ENCODE measurements around the gene CANT1. TPM values are rescaled to one million over a fixed set of nuclear protein-coding genes. Genes with fewer than 3 reads are reported as not detected.

Gene CANT1
- total RNA-seq, 1 experiment from 2014 or later = 54.2 TPM

- Histone ChIP-seq H3K4me3 (ENCODE audit: low read depth, low read length, poor library complexity, severe bottlenecking) (peak overlapping the region; percentile 99), H3K27me3 (replicated peaks; ENCODE audit: insufficient read depth, low read depth, low read length, poor library complexity) (no peaks in the 10 kb centered on the region), H3K36me3 (ENCODE audit: insufficient read depth, low read length, poor library complexity, severe bottlenecking) (no peaks in the 10 kb centered on the region), H3K9me3 (ENCODE audit: low read depth, low read length, poor library complexity, severe bottlenecking) (peaks cover 5% of the 10 kb centered on the region), H3K27ac (ENCODE audit: low read depth, low read length, poor library complexity, severe bottlenecking) (peak overlapping the region; percentile 91), H3K4me1 (ENCODE audit: insufficient read depth, low read length, poor library complexity, severe bottlenecking) (peaks cover 6% of the 10 kb centered on the region)
- CTCF ChIA-PET = interaction anchor here (0.6 to 1.4 kb wide), 2 partner anchors 18 to 37 kb away, joined by 5 to 9 read pairs; no protein-coding TSS in a partner anchor
- BruUV-seq (replicated peaks) = no TSS peak
- no peak for TF ChIP-seq CTCF (conservative IDR thresholded peaks at IDR 0.05; ENCODE audit: low read depth, low read length)
- intact Hi-C loops (cut with micrococcal nuclease; ENCODE audit: unreplicated experiment) = no loop called here
- POLR2A ChIA-PET (ENCODE audit: low non-redundant PET) = interaction anchor here (0.6 kb wide), 1 partner anchor 86 kb away, joined by 4 read pairs; no protein-coding TSS in a partner anchor
- no peak for DNase-seq (ENCODE audit: low spot score)
Measured at GRCh38 chr17:79008666-79009387, 737 bp downstream of the CANT1 start.

GRCh38 chr17:79007504-79008381, 1.8 kb downstream of the CANT1 start:
- H3K4me1 ChIP-seq (ENCODE audit: insufficient read depth, low read length, poor library complexity, severe bottlenecking) = peaks cover 6% of the 10 kb centered on the region
- H3K9me3 ChIP-seq (ENCODE audit: low read depth, low read length, poor library complexity, severe bottlenecking) = no peaks in the 10 kb centered on the region
- ChIA-PET CTCF (no interaction called here), POLR2A (ENCODE audit: low non-redundant PET) (no interaction called here)
- no peaks in the 10 kb centered on the region for H3K36me3 ChIP-seq (ENCODE audit: insufficient read depth, low read length, poor library complexity, severe bottlenecking)
- intact Hi-C loops (cut with micrococcal nuclease; ENCODE audit: unreplicated experiment) = no loop called here
- peak overlapping the region; percentile 99 for H3K4me3 ChIP-seq (ENCODE audit: low read depth, low read length, poor library complexity, severe bottlenecking)
- DNase-seq (ENCODE audit: low spot score) = no peak
- H3K27ac ChIP-seq (ENCODE audit: low read depth, low read length, poor library complexity, severe bottlenecking) = peak overlapping the region; percentile 91
- H3K27me3 ChIP-seq (replicated peaks; ENCODE audit: insufficient read depth, low read depth, low read length, poor library complexity) = no peaks in the 10 kb centered on the region
- no TSS peak for BruUV-seq (replicated peaks)
- TF ChIP-seq EZH2 (IDR thresholded peaks at IDR 0.05; ENCODE audit: borderline replicate concordance, low read depth, low read length, poor library complexity, severe bottlenecking) (no peak), CTCF (conservative IDR thresholded peaks at IDR 0.05; ENCODE audit: low read depth, low read length) (no peak)

- Histone ChIP-seq H3K9me3 (ENCODE audit: low read depth, low read length, poor library complexity, severe bottlenecking) (no peaks in the 10 kb centered on the region), H3K27me3 (replicated peaks; ENCODE audit: insufficient read depth, low read depth, low read length, poor library complexity) (no peaks in the 10 kb centered on the region), H3K27ac (ENCODE audit: low read depth, low read length, poor library complexity, severe bottlenecking) (no peak overlapping the region), H3K36me3 (ENCODE audit: insufficient read depth, low read length, poor library complexity, severe bottlenecking) (no peaks in the 10 kb centered on the region), H3K4me3 (ENCODE audit: low read depth, low read length, poor library complexity, severe bottlenecking) (no peak overlapping the region), H3K4me1 (ENCODE audit: insufficient read depth, low read length, poor library complexity, severe bottlenecking) (peaks cover 6% of the 10 kb centered on the region)
- DNase-seq (ENCODE audit: low spot score) = no peak
- TF ChIP-seq CTCF (conservative IDR thresholded peaks at IDR 0.05; ENCODE audit: low read depth, low read length) (no peak), EZH2 (IDR thresholded peaks at IDR 0.05; ENCODE audit: borderline replicate concordance, low read depth, low read length, poor library complexity, severe bottlenecking) (no peak)
- BruUV-seq (replicated peaks) = no TSS peak
- POLR2A ChIA-PET (ENCODE audit: low non-redundant PET) = no interaction called here
- intact Hi-C loops (cut with micrococcal nuclease; ENCODE audit: unreplicated experiment) = no loop called here
- CTCF ChIA-PET = no interaction called here
Measured at GRCh38 chr17:79006794-79007503, 2.6 kb downstream of the CANT1 start.
